OCI-LY1 (cell line): ENCODE data around the gene POLDIP2.
A peak's percentile ranks its signal among the peaks of the same experiment; 100 is the strongest.

Source experiments
- H2AFZ ChIP-seq: fragments of 200-600 bp; sonication (generic), shearing (Covaris generic); 2 replicates; pipeline ENCODE4 v1.6.0; 2014; ENCODE audit warnings: antibody characterized with exemption, mild to moderate bottlenecking, low read length
- H3F3A ChIP-seq: fragments of 200-600 bp; sonication (generic), shearing (Covaris generic); 2 replicates; pipeline ENCODE4 v1.6.0; 2014; ENCODE audit warnings: mild to moderate bottlenecking, antibody characterized with exemption, low read length, moderate library complexity; ENCODE audit not compliant: insufficient read depth
- H3K27ac ChIP-seq: fragments of 200-600 bp; sonication (generic); 2 replicates; pipeline ENCODE4 v1.5.1; 2014; ENCODE audit warnings: low read length, mixed run types, mild to moderate bottlenecking, low read depth; ENCODE audit not compliant: poor library complexity, severe bottlenecking
- H3K27me3 ChIP-seq: fragments of 200-600 bp; sonication (generic); 2 replicates; pipeline ENCODE4 v1.6.0; 2014; ENCODE audit warnings: antibody characterized with exemption, mild to moderate bottlenecking, low read length, moderate library complexity; ENCODE audit not compliant: insufficient read depth
- H3K36me3 ChIP-seq: fragments of 200-600 bp; sonication (generic); 2 replicates; pipeline ENCODE4 v1.6.1; 2014; ENCODE audit warnings: mild to moderate bottlenecking, antibody characterized with exemption, low read length, moderate library complexity, mixed read lengths; ENCODE audit not compliant: insufficient read depth
- H3K4me1 ChIP-seq: fragments of 200-600 bp; sonication (generic); 2 replicates; pipeline ENCODE4 v1.5.1; 2014; ENCODE audit warnings: mild to moderate bottlenecking, low read length, moderate library complexity; ENCODE audit not compliant: insufficient read depth, severe bottlenecking
- H3K4me2 ChIP-seq: fragments of 200-600 bp; sonication (generic), shearing (Covaris generic); 2 replicates; pipeline ENCODE4 v1.6.1; 2014; ENCODE audit warnings: low read length
- H3K4me3 ChIP-seq: fragments of 200-600 bp; sonication (generic); 2 replicates; pipeline ENCODE4 v1.5.1; 2014; ENCODE audit warnings: low read length, low read depth, mild to moderate bottlenecking, mixed read lengths; ENCODE audit not compliant: poor library complexity, severe bottlenecking
- H3K79me2 ChIP-seq: fragments of 200-600 bp; shearing (Covaris generic); 2 replicates; pipeline ENCODE4 v1.6.1; 2016; ENCODE audit warnings: mixed run types, low read length, mixed read lengths; ENCODE audit not compliant: insufficient read depth
- H3K9ac ChIP-seq: fragments of 200-600 bp; sonication (generic), shearing (Covaris generic); 2 replicates; pipeline ENCODE4 v1.6.1; 2014; ENCODE audit warnings: mild to moderate bottlenecking, low read length, mixed read lengths
- H3K9me2 ChIP-seq: fragments of 200-600 bp; sonication (generic), shearing (Covaris generic); 2 replicates; pipeline ENCODE4 v1.6.1; 2014; ENCODE audit warnings: low read depth, mild to moderate bottlenecking, low read length, mixed read lengths
- H3K9me3 ChIP-seq: fragments of 200-600 bp; shearing (Covaris generic); 2 replicates; pipeline ENCODE4 v1.6.1; 2014; ENCODE audit warnings: low read length, mixed read lengths
- H4K20me1 ChIP-seq: fragments of 200-600 bp; sonication (generic), shearing (Covaris generic); 2 replicates; pipeline ENCODE4 v1.6.0; 2016; ENCODE audit warnings: mild to moderate bottlenecking, low read length; ENCODE audit not compliant: insufficient read depth
- CTCF ChIP-seq: fragments of 200-600 bp; sonication (generic), shearing (Covaris generic); IDR thresholded peaks from 2 replicates; pipeline ENCODE4 v1.5.1; 2017; ENCODE audit warnings: mild to moderate bottlenecking, antibody characterized with exemption, low read length, moderate library complexity, mixed read lengths
- EZH2 ChIP-seq: fragments of 200-600 bp; sonication (generic), shearing (Covaris generic); IDR thresholded peaks from 2 replicates; pipeline ENCODE4 v1.8.0; 2017; ENCODE audit warnings: borderline replicate concordance, mixed run types, mild to moderate bottlenecking, antibody characterized with exemption, low read length, moderate library complexity, mixed read lengths

POLDIP2 gene

GRCh38 chr17:28405632-28406472, 48.5 kb upstream of the POLDIP2 start, which contains the start of gene SLC46A1:
Gene SLC46A1 (minus strand): TSS chr17:28406212. CDS start chr17:28406114, 98 bp downstream.
- Histone ChIP-seq H3K79me2 (no peaks in the 10 kb centered on the region), H3K36me3 (no peaks in the 10 kb centered on the region), H3K4me1 (peaks cover 9% of the 10 kb centered on the region), H3F3A (no peaks in the 10 kb centered on the region), H3K4me3 (peak within 1 kb of the TSS; percentile 79), H3K27ac (no peak within 1 kb of the TSS), H3K9me3 (no peaks in the 10 kb centered on the region), H3K9ac (peak within 1 kb of the TSS; percentile 80), H2AFZ (peak within 1 kb of the TSS; percentile 65), H3K27me3 (no peaks in the 10 kb centered on the region), H3K9me2 (no peaks in the 10 kb centered on the region), H4K20me1 (no peaks in the 10 kb centered on the region), H3K4me2 (peak within 1 kb of the TSS; percentile 85)
- no peak for TF ChIP-seq CTCF
- TF ChIP-seq EZH2 = no peak

- H3K4me2 ChIP-seq = peak overlapping the region; percentile 85
- no peaks in the 10 kb centered on the region for H3F3A ChIP-seq
- no peak for TF ChIP-seq EZH2
- TF ChIP-seq CTCF = no peak
- no peaks in the 10 kb centered on the region for H3K79me2 ChIP-seq
- H3K9me2 ChIP-seq = no peaks in the 10 kb centered on the region
- H4K20me1 ChIP-seq = no peaks in the 10 kb centered on the region
- no peak overlapping the region for H3K27ac ChIP-seq
- H3K4me3 ChIP-seq = peak overlapping the region; percentile 79
- H3K36me3 ChIP-seq = no peaks in the 10 kb centered on the region
- peaks cover 9% of the 10 kb centered on the region for H3K4me1 ChIP-seq
- H3K27me3 ChIP-seq = no peaks in the 10 kb centered on the region
- no peak overlapping the region for H2AFZ ChIP-seq
- peak overlapping the region; percentile 80; the same call in 1 of the 2 replicates for H3K9ac ChIP-seq
- no peaks in the 10 kb centered on the region for H3K9me3 ChIP-seq
Observed at GRCh38 chr17:28404812-28405570, 47.7 kb upstream of the POLDIP2 start.

- no peak overlapping the region for H2AFZ ChIP-seq
- no peaks in the 10 kb centered on the region for H3K79me2 ChIP-seq
- H3K9me3 ChIP-seq = no peaks in the 10 kb centered on the region
- H3K4me1 ChIP-seq = peaks cover 9% of the 10 kb centered on the region
- no peaks in the 10 kb centered on the region for H3K27me3 ChIP-seq
- no peaks in the 10 kb centered on the region for H4K20me1 ChIP-seq
- TF ChIP-seq CTCF (no peak), EZH2 (no peak)
- no peaks in the 10 kb centered on the region for H3K9me2 ChIP-seq
- no peak overlapping the region for H3K4me2 ChIP-seq
- no peak overlapping the region for H3K9ac ChIP-seq
- H3K27ac ChIP-seq = no peak overlapping the region
- H3K36me3 ChIP-seq = no peaks in the 10 kb centered on the region
- H3F3A ChIP-seq = no peaks in the 10 kb centered on the region
- no peak overlapping the region for H3K4me3 ChIP-seq
Observed at GRCh38 chr17:28404461-28404811, 47.1 kb upstream of the POLDIP2 start.
